ENCODE measurements around the gene GPATCH8.
A peak's percentile ranks its signal among the peaks of the same experiment; 100 is the strongest.

Gene GPATCH8

GRCh38 chr17:44360826-44361225 is 142.4 kb downstream of the GPATCH8 start (continued):
- TF ChIP-seq AEBP2 (tag by site-specific recombination; IDR thresholded peaks at IDR 0.05; ENCODE audit: borderline replicate concordance) (no peak), ZNF211 (tag by site-specific recombination; IDR thresholded peaks at IDR 0.05; ENCODE audit: low read depth) (no peak), ZBTB20 (tag by site-specific recombination; IDR thresholded peaks at IDR 0.05) (0 out of 2 replicates have a peak, but pooled peaks have one; percentile 8), FEZF1 (tag by site-specific recombination; IDR thresholded peaks at IDR 0.05) (no peak), ZNF398 (tag by site-specific recombination; IDR thresholded peaks at IDR 0.05) (peak; percentile 95), ZNF548 (tag by site-specific recombination; IDR thresholded peaks at IDR 0.05) (no peak), ZNF558 (tag by site-specific recombination; IDR thresholded peaks at IDR 0.05) (no peak), YY1 (tag by site-specific recombination; IDR thresholded peaks at IDR 0.05) (no peak), ZBTB1 (tag by site-specific recombination; IDR thresholded peaks at IDR 0.05) (no peak), ZNF16 (tag by site-specific recombination; IDR thresholded peaks at IDR 0.05; ENCODE audit: low read depth) (no peak), PRDM1 (tag by site-specific recombination; IDR thresholded peaks at IDR 0.05) (no peak), ZNF2 (tag by site-specific recombination; IDR thresholded peaks at IDR 0.05) (no peak), ATF2 (tag by site-specific recombination; IDR thresholded peaks at IDR 0.05; ENCODE audit: low read depth) (no peak), ZNF266 (tag by site-specific recombination; IDR thresholded peaks at IDR 0.05; ENCODE audit: low read depth) (no peak), ZNF169 (tag by site-specific recombination; IDR thresholded peaks at IDR 0.05) (no peak), ZBTB11 (tag by site-specific recombination; conservative IDR thresholded peaks at IDR 0.05; ENCODE audit: low read depth) (no peak), ZNF76 (tag by site-specific recombination; IDR thresholded peaks at IDR 0.05; ENCODE audit: borderline replicate concordance, low read depth) (no peak), ZNF423 (tag by site-specific recombination; IDR thresholded peaks at IDR 0.05) (no peak), ZSCAN5A (tag by site-specific recombination; IDR thresholded peaks at IDR 0.05) (no peak), ZNF488 (tag by site-specific recombination; IDR thresholded peaks at IDR 0.05) (no peak), ZNF362 (tag by site-specific recombination; IDR thresholded peaks at IDR 0.05) (no peak), ZNF768 (tag by site-specific recombination; IDR thresholded peaks at IDR 0.05) (no peak), PRDM10 (tag by site-specific recombination; IDR thresholded peaks at IDR 0.05) (peak; percentile 75)
